ENCODE data around the gene SIRPB2. TPM values are rescaled to one million over a fixed set of nuclear protein-coding genes. Genes with fewer than 3 reads are reported as not detected.
"Not testable (repeated sequence)": the region's sequence is repeated elsewhere in the genome, so short reads cannot be mapped to it uniquely, and the experiment has no call there.

The SIRPB2 gene
- total RNA-seq, 1 donor from 2014 or later: 3.7 TPM

DNA sequence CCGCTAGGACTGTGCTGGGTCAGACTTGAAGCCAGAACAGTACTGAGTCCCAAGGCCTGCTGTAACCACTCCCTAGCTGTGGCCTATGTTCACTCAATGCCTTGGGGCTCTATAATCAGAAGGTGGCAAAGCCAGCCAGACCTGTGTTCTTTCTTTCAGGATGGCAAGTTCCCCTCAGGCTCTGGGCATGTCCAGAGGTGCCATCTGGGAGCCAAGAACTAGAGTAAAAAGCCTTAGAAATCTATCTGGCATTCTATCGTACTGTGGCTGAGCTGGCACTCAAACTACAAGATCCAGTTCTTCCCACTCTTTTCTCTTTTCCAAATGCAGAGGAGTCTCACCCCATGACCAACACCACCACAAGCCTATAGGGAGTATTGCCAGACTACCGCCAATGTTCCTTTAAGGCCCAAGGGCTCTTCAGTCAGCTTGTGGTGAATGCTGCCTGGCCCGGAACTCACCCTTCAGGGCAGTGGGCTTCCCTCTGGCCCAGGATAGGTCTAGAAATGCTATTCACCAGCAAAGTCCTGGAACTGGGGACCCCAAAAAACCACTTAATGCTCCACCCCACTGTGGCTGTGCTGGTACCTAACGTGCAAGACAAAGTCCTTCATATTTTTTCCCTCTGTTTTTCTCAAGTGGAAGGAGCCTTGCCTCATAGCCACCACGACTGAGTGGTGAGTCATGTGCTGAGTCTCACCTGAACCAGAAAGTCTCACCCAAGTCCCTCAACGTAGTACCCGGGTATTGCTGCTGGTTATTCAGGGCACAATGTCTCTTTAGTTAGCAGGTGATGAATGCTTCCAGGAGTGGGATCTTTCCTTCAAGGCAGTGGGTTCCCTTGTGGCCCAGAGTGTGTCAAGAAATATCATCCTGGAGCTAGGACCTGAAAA is 8.6 kb upstream of the SIRPB2 start:
- no peak for DNase-seq (ENCODE audit: low spot score)

DNA sequence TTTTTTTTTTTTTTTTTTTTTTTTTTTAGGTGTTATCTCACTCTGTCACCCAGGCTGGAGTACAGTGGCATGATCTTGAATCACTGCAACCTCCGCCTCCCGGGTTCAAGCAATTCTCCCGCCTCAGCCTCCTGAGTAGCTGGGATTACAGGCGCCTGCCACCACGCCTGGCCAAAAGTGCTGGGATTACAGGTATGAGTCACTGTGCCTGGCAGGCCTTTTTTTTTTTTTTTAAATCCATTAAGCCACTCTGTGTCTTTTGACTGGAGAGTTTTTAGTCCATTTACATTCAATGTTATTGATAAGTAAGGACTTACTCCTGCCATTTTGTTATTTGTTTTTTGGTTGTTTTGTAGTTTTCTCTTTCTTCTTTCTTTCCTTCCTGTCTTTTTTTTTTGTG is 6.2 kb upstream of the SIRPB2 start:
- DNase-seq (ENCODE audit: low spot score): not testable (repeated sequence)

DNA sequence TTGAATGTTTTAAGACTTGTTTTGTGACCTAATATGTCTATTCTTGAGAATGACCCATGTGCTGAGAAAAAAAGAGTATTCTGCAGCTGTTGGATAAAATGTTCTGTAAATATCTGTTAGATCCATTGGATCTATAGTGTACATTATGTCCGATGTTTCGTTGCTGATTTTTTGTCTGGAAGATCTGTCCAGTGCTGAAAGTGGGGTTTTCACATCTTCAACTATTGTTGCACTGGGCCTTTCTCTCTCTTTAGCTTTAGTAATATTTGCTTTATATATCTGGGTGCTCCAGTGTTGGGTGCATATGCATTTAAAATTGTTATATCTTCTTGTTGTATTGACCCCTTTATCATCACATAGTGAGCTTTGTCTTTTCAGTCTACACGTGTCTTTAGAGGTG is 5.7 kb upstream of the SIRPB2 start:
- DNase-seq (ENCODE audit: low spot score): no peak

DNA sequence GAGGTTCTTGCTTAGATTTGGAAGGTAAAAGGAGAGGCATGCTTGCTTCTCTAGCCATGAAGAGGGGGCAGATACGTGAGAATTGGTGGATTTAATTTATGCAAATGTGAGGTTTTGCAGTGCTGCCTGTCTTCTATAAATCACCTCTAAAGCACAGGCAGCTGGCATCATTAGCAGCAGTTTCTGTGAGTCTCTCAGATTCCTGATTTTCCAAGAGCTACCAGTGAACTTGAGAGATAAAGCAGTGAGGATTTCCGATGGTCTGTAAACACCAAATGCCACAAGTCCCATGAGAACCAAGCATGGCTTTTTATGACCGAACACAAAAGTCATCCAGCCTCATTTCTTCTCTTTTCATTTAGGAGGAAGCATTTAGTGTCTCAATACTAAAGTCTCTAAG is 3.2 kb upstream of the SIRPB2 start:
- DNase-seq (ENCODE audit: low spot score): no peak

DNA sequence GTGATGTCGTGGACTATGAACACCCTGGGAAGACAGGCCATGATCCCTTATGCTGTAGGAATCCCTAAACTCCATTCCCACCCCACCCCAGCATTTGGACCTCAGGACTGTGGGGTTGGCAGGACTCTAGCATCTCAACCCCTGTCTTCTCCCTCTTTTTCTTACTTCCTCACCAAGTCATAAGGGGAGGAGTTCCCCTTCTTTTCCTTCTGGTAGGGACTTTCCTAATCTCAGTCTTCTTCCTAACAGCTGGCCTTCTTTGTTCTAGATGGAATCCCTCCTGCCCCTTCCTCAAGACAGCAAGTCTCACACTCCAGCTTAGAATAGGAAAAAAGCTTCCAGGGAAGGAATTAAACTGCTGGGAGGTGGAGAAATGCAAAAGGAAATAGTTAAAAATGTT is 2.3 kb upstream of the SIRPB2 start:
- no peak for DNase-seq (ENCODE audit: low spot score)

DNA sequence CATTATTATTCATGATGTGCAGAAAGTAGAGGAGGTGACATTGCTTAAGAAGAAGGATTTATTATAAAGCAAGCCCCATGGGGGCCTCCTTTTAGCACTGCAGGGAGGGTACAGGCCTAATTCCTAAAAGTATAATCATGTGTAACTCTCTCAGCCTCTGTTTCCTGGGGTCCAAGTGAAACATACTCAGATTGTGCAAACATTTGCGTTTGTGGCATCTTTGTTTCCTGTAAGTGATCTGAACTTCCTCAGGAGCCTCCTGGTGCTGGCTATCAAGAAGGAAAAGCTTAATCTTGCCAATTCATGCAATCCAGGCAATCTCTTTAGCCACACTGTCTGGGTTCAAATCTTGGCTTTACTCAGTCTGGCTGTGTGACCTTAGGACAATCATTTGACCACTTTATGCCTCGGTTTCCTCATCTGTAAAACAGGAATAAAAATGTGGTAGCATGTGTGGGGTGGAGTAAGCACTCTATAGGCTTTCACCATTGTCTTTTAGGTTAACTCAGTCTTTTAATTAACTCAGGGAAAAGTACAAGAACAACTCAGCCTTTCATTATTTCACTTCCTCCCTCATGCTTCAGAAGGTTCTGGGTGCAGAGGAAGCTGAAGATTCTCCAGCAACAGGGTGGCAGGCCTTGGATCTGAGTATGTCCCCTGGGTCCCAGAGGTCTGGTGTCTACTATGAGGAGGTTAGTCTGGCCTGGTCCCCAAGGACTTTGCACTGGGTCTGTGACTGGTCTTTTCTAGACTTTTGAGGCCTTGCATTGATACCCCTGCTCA is 831 bp upstream of the SIRPB2 start:
- DNase-seq (ENCODE audit: low spot score): no peak

DNA sequence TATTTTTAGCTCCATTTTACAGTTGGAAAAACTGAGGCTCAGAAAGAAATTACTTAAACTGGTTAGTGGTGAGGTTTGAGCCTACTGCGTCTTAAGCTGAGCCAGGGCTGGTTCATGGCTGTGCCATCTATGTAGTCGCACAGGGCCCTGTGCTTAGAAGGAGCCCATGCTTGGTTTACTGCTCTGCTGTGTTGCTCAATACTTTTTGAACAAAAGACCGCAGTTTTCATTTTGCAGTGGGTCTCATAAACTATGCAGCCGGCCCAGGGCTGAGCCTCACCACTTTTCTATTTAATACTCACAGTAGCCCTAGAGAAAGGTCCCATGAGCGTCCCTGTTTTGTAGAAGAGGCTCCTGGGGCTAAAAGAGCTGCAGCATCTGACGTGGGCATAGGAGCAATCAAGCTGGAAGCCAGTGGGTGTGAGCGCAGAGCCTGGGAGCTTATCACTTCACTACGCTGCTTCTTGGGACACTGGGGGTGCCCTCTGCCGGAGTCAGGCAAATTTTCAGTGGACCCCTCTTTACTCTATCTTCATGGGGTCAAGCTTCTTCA is 501 bp downstream of the SIRPB2 start:
- DNase-seq (ENCODE audit: low spot score): no peak

DNA sequence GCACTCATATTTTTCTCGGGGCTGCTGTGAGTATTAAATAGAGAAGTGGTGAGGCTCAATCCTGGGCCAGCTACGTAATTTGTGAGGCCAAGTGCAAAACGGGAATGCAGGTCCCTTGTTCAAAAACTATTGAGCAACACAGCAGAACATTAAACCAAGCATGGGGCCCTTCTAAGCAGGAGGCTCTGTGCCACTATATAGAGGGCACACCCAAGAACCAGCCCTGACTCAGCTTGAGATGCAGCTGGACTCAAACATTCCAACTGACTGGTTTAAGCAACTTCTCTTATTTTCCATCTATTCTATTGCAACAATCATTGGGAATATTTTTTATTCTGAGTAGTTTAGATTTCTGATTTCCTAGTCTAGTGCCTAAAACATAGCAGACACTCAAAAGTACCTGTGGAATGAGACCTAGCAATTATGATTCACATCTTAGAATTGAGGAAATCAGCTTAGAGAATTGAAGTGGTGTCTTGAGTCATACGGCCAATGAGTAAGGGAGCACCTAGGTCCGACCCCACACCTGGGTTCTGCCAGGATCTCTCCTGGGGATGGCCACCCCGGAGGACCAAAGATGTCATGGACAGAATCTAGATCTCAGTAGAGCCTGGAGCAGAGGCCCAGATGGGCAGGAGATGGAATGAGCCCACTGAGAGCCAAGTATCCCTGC is 1.3 kb downstream of the SIRPB2 start:
- no peak for DNase-seq (ENCODE audit: low spot score)

DNA sequence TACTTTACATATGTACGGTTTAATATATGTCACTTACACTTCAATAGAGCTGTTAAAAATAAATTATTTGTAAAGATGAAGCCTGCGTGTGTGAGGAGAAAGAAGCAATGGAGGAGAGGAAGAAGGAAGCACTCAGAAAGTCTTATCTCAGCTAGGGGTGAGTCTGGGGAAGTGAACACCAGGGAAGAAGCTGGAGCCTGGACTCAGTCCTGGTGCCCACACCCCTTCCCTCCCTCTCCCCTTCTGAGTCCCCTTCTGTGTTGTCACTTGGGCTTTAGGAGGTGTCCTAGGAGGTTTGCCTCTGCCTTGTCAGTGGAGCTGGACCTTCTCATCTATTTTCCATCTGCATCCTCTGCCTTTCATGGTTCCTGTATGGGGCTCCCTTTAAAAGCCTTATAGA is 1.9 kb downstream of the SIRPB2 start:
- no peak for DNase-seq (ENCODE audit: low spot score)

DNA sequence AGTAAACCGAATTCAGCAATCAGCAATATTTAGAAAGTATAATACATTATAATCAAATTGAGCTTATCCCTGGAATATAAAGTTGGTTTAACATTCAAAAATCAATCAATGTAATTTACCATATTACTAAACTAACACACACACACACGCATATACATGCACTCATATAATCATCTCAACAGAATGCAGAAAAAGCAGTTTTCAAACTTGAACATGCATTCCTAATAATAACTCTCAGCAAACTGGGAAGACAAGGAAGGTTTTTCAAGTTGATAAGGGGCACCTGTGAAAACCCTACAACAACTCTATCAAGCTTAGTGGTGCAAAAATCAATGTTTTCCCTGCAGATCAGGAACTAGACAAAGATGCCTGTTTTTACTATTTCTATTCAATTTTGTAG is 4.7 kb downstream of the SIRPB2 start:
- no peak for DNase-seq (ENCODE audit: low spot score)

DNA sequence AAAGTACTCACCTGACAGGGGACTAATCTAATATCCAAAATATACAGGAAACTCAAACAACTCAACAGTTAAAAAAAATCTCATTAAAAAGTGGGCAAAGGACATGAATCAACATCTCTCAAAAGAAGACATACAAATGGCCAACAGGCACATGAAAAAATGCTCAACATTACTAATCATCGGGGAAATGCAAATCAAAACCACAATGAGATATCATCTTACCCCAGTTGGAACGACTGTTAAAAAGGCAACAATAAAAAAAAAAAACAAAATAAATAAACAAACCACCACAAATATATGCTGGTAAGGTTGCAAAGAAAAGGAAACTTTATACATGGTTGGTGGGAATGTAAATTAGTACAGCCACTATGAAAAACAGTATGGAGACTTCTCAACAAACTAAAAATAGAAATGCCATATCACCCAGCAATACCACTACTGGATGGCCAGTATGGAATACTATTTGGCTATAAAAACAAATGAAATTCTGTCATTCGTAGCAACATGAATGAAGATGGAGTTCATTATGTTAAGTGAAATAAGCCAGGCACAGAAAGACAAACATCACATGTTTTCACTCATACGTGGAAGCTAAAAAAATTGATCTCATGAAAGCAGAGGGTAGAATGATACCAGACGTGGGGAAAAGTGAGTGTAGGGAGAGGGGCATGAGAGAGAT is 6.6 kb downstream of the SIRPB2 start:
- DNase-seq (ENCODE audit: low spot score): no peak

DNA sequence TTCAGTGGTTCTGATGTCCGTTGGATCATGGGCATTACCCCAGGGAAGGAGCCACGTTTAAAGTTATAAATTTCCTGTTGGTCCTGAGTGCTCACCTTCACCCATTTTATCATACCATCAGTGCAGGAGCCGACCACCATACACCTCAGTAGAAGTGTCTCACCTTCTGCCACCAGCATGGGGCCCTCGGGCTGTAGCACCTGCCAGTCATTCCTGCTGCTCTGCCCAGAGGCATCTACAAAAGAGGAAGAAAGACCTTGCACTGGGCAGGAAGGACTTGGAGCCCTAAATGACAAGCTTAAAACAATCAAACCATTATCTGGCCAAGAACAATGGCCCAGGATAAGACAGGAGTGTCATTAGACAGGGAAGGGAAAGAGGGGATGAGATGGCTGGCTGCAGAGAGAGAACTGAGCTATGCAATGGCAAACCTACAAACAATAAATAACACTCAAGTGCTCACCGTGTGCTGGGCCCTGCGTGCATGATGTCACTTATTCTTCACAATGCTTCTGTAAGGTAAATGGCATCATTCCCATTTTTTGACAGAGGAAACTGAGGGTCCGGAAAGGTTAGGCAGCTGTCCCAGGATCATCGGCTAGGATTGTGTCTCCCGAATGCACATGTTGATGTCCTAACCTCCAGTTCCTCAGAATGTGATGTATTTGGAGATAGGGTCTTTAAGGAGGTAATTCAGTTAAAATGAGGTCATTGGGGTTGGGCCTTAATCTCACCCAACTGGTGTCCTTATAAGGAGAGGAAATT is 11.2 kb downstream of the SIRPB2 start:
- no peak for DNase-seq (ENCODE audit: low spot score)

DNA sequence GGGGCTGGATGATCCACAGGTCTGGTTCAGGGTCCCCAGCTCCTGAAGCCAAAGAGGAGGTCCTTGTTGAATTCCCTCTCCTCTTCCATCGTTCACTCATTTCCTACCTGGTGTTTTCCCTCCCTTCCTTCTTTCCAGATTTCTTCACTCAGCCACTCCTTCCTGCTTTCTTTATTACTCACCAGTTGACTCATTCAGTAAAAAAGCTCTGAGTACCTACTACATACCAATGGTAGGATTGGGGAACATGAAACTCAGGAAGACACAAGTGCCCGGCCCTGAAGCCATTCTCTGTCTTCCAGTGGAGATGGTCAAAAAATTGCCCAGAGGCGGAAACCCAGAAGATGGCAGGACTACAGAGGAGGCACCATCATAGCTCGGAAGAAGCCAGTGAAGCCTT is 12.7 kb downstream of the SIRPB2 start:
- no peak for DNase-seq (ENCODE audit: low spot score)

DNA sequence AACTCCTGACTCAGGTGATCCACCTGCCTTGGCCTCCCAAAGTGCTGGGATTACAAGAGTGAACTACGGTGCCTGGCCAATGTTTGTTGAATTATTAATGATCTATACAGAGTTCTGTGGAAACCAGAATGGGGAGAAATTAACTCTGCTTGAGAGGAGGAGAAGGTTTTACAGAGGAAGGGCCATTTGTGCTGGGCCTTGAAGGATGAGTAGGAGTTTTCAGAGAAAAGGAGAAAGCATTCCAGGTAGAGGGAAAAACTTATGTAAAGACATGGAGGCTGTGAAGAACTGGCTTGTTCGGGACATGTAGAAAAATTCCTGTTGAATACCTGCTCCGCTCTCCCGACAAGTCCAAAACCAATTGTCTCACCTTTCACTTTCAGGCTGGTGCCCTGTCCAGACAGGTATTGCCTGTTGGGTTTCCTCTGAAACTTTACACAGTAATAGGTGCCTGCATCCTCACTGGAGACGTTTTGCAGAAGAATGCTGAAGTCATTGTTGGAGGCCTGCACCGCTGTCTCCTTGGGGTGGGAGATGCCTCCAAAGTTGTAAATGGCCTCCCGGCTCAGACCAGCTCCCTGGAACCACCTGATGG is 13.2 kb downstream of the SIRPB2 start:
- DNase-seq (ENCODE audit: low spot score): no peak

DNA sequence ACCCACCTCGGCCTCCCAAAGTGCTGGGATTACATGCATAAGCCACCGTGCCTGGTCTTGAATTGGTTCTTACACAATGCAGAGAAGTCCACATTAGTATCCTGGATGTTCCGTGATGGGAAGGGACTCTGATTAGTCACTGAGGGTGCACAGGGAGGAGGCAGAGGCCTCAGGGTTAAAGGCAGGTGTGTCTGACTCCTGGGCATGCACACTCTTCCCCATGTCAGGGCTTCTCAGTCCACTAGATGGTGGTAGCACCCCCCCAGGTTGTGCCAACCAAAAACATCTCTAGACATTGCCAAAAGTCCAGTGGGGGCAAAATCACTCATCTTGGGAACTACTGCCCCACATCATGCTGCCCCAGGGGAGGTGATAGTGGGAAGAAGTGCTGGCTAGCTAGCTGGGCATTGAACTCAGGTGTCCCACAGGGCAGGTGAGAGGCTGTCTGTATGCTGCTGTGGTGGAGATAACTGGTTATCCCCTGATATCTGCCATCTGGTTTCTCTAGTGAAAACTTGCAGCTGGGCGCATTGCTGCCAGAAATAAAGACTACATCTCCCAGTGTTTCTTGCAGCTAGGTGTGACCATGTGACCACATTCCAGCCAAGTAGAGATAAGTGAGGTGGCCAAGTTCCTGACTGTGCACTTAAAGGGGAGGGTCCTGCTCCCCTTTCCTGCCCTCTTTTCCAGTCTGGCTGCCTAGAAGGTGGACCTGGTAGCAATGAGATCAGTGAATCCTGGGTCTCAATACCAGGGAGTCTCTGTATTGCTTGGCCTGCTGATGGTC is 16.2 kb downstream of the SIRPB2 start:
- DNase-seq (ENCODE audit: low spot score): no peak

DNA sequence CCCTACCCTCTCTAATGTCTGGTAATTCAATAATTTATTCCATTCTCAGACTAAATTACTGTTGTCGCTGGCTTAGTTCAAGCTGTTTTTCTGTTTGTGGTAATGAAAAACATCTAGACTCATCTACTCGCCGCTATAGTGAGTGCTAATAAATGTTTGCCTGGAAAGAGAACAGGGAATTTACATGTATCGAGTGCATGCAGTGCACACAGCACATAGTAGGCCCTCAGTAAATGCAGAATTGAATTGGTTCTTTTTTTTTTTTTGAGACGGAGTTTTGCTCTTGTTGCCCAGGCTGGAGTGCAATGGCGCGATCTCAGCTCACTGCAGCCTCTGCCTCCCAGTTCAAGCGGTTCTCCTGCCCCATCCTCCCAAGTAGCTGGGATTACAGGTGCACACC is 16.9 kb downstream of the SIRPB2 start:
- no peak for DNase-seq (ENCODE audit: low spot score)

DNA sequence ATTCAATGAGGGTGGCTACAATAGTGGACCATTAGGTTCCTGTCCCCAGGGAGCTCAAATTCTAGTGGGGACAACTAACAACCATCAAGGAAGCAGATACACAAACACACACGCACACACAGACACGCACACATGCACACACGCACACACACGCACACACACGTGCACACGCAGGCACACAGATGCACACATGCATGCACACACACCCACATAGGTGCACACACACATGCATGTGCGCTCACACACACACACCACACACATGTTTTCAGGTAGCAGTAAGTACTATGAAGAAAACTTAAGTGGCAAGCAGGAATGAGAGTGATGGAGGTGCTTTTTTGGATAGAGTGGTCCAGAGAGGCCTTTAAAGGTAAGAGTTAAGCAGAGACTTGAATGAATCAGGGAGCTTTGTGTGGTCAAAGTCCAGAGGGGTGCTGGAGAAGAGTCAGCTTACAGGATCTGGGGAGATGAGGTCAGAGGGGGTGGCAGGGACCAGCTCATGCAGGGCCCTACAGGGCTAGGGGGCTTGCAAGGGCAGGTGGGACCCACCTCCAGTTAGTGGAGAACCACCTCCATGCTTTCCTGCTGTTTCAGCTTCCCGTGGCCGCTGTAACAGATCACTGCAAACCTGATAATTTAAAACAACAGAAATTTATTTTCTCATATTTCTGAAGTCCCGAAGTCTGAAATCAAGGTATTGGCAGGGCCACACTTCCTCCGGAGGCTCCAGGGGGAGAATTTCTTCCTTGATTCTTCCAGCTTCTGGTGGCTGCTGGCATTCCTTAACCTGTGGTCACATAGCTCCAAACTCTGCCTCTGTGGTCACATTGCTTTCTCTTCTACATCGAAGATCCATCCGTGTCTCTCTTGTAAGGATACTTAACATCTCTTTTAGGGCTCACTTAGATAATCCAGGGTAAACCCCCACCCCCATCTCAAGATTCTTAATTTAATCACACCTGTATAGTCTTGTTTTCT is 17.7 kb downstream of the SIRPB2 start:
- DNase-seq (ENCODE audit: low spot score): no peak

DNA sequence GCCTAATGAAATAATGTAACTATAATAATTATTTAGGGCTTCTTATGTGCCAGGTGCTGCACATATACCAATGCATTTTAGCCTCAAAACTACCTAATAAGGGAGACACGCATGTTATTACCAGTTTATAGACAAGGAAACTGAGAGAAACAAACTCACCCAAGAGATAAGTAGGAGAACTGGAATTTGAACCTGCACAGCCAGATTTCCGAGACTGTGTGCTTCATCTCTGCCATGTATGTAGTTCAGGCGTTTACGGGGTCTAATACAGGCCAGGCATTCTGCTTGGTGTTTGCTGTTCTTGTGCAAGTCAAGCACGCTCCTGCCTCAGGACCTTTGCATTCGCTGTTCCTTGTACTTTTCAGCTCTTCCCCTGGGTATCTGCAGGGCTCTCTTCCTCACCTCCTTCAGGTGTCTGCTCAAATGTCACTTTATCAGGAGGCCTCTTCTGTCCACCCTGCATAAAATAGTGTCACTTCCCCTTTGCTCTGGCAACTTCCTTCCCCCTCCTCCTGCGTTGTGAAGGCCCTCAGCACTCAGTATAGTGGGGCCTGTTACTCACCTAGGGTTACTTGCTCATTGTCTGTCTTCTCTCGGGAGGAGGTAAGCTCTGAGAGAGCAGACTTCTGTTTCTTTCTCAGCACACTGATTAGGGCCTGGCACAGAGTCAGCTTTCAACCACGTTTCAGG is 18.5 kb downstream of the SIRPB2 start:
- no peak for DNase-seq (ENCODE audit: low spot score)

Measured in mucosa of gallbladder (tissue), 1 donor.